ENCODE results near the gene ADAMTS18.

ADAMTS18 gene

DNA sequence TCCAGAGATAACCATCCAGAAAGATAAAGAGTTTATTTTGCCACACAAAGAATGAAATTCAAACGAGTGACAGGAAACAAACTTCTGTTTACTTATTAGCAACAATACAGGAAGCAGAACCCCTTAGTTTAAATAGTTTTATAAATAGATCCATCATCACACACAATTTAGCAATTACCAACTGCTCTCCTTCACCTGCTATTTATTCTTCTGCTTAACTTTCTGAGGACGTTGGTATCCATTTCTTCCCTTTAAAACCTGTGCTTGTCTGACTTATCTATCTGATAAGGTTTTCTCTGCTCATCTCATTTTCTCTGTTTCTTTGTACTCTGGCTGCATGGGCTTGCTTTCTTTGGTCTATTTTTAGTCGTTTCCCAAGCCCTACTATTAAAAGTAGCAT is 4.3 kb upstream of the ADAMTS18 start:
- no peak overlapping the region for H3K27ac ChIP-seq (ENCODE audit: extremely low read depth, low read depth, low read length)
- CTCF ChIA-PET, result interaction anchor here (0.5 to 2.4 kb wide), 3 partner anchors 43 to 146 kb away, joined by 3 to 9 read pairs (median 7); no protein-coding TSS in a partner anchor
- no peak overlapping the region for H3K4me3 ChIP-seq (ENCODE audit: low read depth, low read length)
- no peaks in the 10 kb centered on the region for H3K36me3 ChIP-seq (ENCODE audit: control insufficient read depth in 2 of 2, insufficient read depth in 1 of 2, low read length in 2 of 2)
- H3K9me3 ChIP-seq (ENCODE audit: control insufficient read depth, insufficient read depth, low read depth, low read length), result no peaks in the 10 kb centered on the region
- TF ChIP-seq ZBTB8A (tag by site-specific recombination; IDR thresholded peaks at IDR 0.05) (no peak), ZNF10 (tag by site-specific recombination; IDR thresholded peaks at IDR 0.05) (peak; percentile 94)
- H3K4me1 ChIP-seq (ENCODE audit: control insufficient read depth, insufficient read depth, low read length), result peaks cover 9% of the 10 kb centered on the region; the same call in 1 of the 2 replicates
- POLR2A ChIA-PET, result no interaction called here

DNA sequence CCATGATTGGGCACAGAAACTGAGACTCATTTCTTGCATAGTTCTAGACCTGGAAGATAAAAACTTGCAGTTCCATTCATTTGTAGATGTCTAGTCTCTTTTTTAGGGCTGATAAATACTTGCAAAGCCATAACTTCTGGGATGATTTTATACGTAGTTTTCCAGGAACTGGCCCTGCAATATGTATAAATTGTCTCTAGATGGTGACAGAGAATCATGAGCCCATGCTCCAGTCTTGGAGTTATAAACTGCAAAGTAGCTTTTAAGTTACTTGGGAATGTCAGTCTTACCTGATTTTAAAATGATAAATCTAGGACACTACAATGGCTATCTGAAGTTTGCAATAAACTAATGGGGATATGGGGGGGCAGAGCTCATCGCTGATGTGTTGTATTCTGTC is 3.0 kb upstream of the ADAMTS18 start:
- TF ChIP-seq ZNF16 (tag by site-specific recombination; IDR thresholded peaks at IDR 0.05; ENCODE audit: low read depth) (no peak), ZSCAN23 (tag by site-specific recombination; IDR thresholded peaks at IDR 0.05) (no peak), ZNF473 (tag by site-specific recombination; IDR thresholded peaks at IDR 0.05) (no peak), ZBTB20 (tag by site-specific recombination; IDR thresholded peaks at IDR 0.05) (peak; percentile 83), ZFP69B (tag by site-specific recombination; IDR thresholded peaks at IDR 0.05) (no peak), ZNF664 (tag by site-specific recombination; IDR thresholded peaks at IDR 0.05) (no peak), ZNF837 (tag by site-specific recombination; IDR thresholded peaks at IDR 0.05) (no peak), KLF1 (tag by site-specific recombination; IDR thresholded peaks at IDR 0.05) (no peak), ZNF426 (tag by site-specific recombination; IDR thresholded peaks at IDR 0.05) (no peak), ZNF654 (tag by site-specific recombination; IDR thresholded peaks at IDR 0.05; ENCODE audit: low read depth) (peak; percentile 69)
- TF ChIP-seq, protein P1, sequence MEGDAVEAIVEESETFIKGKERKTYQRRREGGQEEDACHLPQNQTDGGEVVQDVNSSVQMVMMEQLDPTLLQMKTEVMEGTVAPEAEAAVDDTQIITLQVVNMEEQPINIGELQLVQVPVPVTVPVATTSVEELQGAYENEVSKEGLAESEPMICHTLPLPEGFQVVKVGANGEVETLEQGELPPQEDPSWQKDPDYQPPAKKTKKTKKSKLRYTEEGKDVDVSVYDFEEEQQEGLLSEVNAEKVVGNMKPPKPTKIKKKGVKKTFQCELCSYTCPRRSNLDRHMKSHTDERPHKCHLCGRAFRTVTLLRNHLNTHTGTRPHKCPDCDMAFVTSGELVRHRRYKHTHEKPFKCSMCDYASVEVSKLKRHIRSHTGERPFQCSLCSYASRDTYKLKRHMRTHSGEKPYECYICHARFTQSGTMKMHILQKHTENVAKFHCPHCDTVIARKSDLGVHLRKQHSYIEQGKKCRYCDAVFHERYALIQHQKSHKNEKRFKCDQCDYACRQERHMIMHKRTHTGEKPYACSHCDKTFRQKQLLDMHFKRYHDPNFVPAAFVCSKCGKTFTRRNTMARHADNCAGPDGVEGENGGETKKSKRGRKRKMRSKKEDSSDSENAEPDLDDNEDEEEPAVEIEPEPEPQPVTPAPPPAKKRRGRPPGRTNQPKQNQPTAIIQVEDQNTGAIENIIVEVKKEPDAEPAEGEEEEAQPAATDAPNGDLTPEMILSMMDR (tag by site-specific recombination; IDR thresholded peaks at IDR 0.05), result peak; percentile 71
- TF ChIP-seq, protein P2, sequence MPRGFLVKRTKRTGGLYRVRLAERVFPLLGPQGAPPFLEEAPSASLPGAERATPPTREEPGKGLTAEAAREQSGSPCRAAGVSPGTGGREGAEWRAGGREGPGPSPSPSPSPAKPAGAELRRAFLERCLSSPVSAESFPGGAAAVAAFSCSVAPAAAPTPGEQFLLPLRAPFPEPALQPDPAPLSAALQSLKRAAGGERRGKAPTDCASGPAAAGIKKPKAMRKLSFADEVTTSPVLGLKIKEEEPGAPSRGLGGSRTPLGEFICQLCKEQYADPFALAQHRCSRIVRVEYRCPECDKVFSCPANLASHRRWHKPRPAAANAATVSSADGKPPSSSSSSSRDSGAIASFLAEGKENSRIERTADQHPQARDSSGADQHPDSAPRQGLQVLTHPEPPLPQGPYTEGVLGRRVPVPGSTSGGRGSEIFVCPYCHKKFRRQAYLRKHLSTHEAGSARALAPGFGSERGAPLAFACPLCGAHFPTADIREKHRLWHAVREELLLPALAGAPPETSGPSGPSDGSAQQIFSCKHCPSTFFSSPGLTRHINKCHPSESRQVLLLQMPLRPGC (tag by site-specific recombination; IDR thresholded peaks at IDR 0.05), result no peak
- TF ChIP-seq, protein P3, sequence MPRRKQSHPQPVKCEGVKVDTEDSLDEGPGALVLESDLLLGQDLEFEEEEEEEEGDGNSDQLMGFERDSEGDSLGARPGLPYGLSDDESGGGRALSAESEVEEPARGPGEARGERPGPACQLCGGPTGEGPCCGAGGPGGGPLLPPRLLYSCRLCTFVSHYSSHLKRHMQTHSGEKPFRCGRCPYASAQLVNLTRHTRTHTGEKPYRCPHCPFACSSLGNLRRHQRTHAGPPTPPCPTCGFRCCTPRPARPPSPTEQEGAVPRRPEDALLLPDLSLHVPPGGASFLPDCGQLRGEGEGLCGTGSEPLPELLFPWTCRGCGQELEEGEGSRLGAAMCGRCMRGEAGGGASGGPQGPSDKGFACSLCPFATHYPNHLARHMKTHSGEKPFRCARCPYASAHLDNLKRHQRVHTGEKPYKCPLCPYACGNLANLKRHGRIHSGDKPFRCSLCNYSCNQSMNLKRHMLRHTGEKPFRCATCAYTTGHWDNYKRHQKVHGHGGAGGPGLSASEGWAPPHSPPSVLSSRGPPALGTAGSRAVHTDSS (tag by site-specific recombination; IDR thresholded peaks at IDR 0.05), result no peak
- TF ChIP-seq, protein P4, sequence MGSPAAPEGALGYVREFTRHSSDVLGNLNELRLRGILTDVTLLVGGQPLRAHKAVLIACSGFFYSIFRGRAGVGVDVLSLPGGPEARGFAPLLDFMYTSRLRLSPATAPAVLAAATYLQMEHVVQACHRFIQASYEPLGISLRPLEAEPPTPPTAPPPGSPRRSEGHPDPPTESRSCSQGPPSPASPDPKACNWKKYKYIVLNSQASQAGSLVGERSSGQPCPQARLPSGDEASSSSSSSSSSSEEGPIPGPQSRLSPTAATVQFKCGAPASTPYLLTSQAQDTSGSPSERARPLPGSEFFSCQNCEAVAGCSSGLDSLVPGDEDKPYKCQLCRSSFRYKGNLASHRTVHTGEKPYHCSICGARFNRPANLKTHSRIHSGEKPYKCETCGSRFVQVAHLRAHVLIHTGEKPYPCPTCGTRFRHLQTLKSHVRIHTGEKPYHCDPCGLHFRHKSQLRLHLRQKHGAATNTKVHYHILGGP (tag by site-specific recombination; IDR thresholded peaks at IDR 0.05), result peak; percentile 71
- Histone ChIP-seq H3K9me3 (ENCODE audit: control insufficient read depth, insufficient read depth, low read depth, low read length) (no peaks in the 10 kb centered on the region), H3K27ac (ENCODE audit: extremely low read depth, low read depth, low read length) (no peak overlapping the region), H3K4me1 (ENCODE audit: control insufficient read depth, insufficient read depth, low read length) (peaks cover 9% of the 10 kb centered on the region; the same call in 1 of the 2 replicates), H3K36me3 (ENCODE audit: control insufficient read depth in 2 of 2, insufficient read depth in 1 of 2, low read length in 2 of 2) (no peaks in the 10 kb centered on the region), H3K4me3 (ENCODE audit: low read depth, low read length) (no peak overlapping the region)
- ChIA-PET CTCF (interaction anchor here (0.6 to 4.5 kb wide), 8 partner anchors 10 to 222 kb away, joined by 3 to 77 read pairs (median 4); no protein-coding TSS in a partner anchor), POLR2A (no interaction called here)

Measured in HEK293 (cell line).